ENCODE results near the gene ZNF205. TPM values are rescaled to one million over a fixed set of nuclear protein-coding genes. Genes with fewer than 3 reads are reported as not detected.

The ZNF205 gene
- total RNA-seq, 1 donor from 2014 or later, result 22.8 TPM

GRCh38 chr16:3129137-3130131 lies 17.0 kb downstream of the ZNF205 start:
- peaks cover 24% of the 10 kb centered on the region for H3K36me3 Mint-ChIP-seq (ENCODE audit: low read depth, unreplicated experiment)
- peak; percentile 81 for DNase-seq (ENCODE audit: low spot score)
- peaks cover 19% of the 10 kb centered on the region for H3K4me1 Mint-ChIP-seq (ENCODE audit: unreplicated experiment)
- TF ChIP-seq CTCF (IDR thresholded peaks at IDR 0.05; ENCODE audit: unreplicated experiment), result peak; percentile 77
- no peaks in the 10 kb centered on the region for H3K9me3 Mint-ChIP-seq (ENCODE audit: unreplicated experiment)
- peaks cover 5% of the 10 kb centered on the region for H3K27me3 Mint-ChIP-seq (ENCODE audit: unreplicated experiment)
- peak overlapping the region; percentile 56 for H3K4me3 Mint-ChIP-seq (ENCODE audit: unreplicated experiment)
- H3K27ac Mint-ChIP-seq (ENCODE audit: unreplicated experiment), result no peak overlapping the region

- peak; percentile 38 for TF ChIP-seq CTCF (IDR thresholded peaks at IDR 0.05; ENCODE audit: unreplicated experiment)
- Mint-ChIP-seq H3K4me3 (ENCODE audit: unreplicated experiment) (no peak overlapping the region), H3K9me3 (ENCODE audit: unreplicated experiment) (no peaks in the 10 kb centered on the region), H3K4me1 (ENCODE audit: unreplicated experiment) (peaks cover 19% of the 10 kb centered on the region), H3K36me3 (ENCODE audit: low read depth, unreplicated experiment) (peaks cover 15% of the 10 kb centered on the region), H3K27me3 (ENCODE audit: unreplicated experiment) (peaks cover 4% of the 10 kb centered on the region), H3K27ac (ENCODE audit: unreplicated experiment) (no peak overlapping the region)
- peak; percentile 74 for DNase-seq (ENCODE audit: low spot score)
These were observed 19.5 kb downstream of the ZNF205 start for GRCh38 chr16:3131755-3132377.

GRCh38 chr16:3133844-3134243 lies 21.5 kb downstream of the ZNF205 start:
- Mint-ChIP-seq H3K27me3 (ENCODE audit: unreplicated experiment) (peaks cover 4% of the 10 kb centered on the region), H3K4me3 (ENCODE audit: unreplicated experiment) (peak overlapping the region; percentile 99), H3K36me3 (ENCODE audit: low read depth, unreplicated experiment) (peaks cover 7% of the 10 kb centered on the region), H3K9me3 (ENCODE audit: unreplicated experiment) (no peaks in the 10 kb centered on the region), H3K27ac (ENCODE audit: unreplicated experiment) (peak overlapping the region; percentile 96), H3K4me1 (ENCODE audit: unreplicated experiment) (peaks cover 21% of the 10 kb centered on the region)
- TF ChIP-seq CTCF (IDR thresholded peaks at IDR 0.05; ENCODE audit: unreplicated experiment), result no peak
- DNase-seq (ENCODE audit: low spot score), result no peak

GRCh38 chr16:3134338-3135125 lies 22.1 kb downstream of the ZNF205 start, which contains the start of gene ZNF213:
TSS of gene ZNF213 (plus strand) at chr16:3135029. CDS start at chr16:3137281, 2,252 bp downstream.
- Mint-ChIP-seq H3K4me3 (ENCODE audit: unreplicated experiment) (peak within 1 kb of the TSS; percentile 99), H3K27ac (ENCODE audit: unreplicated experiment) (peak within 1 kb of the TSS; percentile 96), H3K36me3 (ENCODE audit: low read depth, unreplicated experiment) (peaks cover 5% of the 10 kb centered on the region), H3K27me3 (ENCODE audit: unreplicated experiment) (peaks cover 4% of the 10 kb centered on the region), H3K4me1 (ENCODE audit: unreplicated experiment) (peaks cover 18% of the 10 kb centered on the region), H3K9me3 (ENCODE audit: unreplicated experiment) (no peaks in the 10 kb centered on the region)
- no peak for TF ChIP-seq CTCF (IDR thresholded peaks at IDR 0.05; ENCODE audit: unreplicated experiment)
- peak; percentile 89 for DNase-seq (ENCODE audit: low spot score)
